Epithelial cell of esophagus (primary cell): ENCODE results near the gene TSHZ2.
"Not testable (repeated sequence)": the region's sequence is repeated elsewhere in the genome, so short reads cannot be mapped to it uniquely, and the experiment has no call there.

ENCODE experiments used
- DNase-seq: peaks from one replicate; pipeline ENCODE4 v3.0.0; 2010; ENCODE audit warnings: low read depth
- H3K4me3 ChIP-seq: 2 replicates; pipeline ENCODE4 v1.5.1; 2011; ENCODE audit warnings: mild to moderate bottlenecking, low read length, control low read depth
- TF ChIP-seq, protein P1 (sequence below): IDR thresholded peaks from 2 replicates; pipeline ENCODE4 v1.5.1; 2011; ENCODE audit warnings: low read depth, mild to moderate bottlenecking, low read length, control low read depth, inconsistent platforms; ENCODE audit not compliant: insufficient read depth; ENCODE audit errors: missing control alignments

Gene TSHZ2

DNA sequence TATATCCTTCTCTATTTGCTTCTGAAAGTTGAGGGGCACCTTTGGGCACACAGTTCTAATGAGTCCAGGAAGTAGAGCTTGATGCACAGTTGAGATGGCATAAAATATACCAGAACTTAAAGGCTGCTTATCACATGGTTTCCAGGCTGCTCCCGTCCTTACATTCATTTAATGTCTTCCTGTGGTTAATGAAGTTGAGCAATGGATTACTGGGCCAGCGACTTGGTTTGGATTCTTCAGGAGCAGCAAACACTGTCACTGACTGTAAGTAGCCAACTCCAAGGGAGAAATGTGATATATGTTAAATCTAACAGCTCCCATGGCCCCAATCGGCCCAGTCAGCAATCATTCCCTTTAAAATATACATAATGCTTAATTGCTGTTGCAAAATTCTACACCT is 9.0 kb upstream of the TSHZ2 start:
- no peak for DNase-seq
- H3K4me3 ChIP-seq: no peak overlapping the region
- TF ChIP-seq, protein P1, sequence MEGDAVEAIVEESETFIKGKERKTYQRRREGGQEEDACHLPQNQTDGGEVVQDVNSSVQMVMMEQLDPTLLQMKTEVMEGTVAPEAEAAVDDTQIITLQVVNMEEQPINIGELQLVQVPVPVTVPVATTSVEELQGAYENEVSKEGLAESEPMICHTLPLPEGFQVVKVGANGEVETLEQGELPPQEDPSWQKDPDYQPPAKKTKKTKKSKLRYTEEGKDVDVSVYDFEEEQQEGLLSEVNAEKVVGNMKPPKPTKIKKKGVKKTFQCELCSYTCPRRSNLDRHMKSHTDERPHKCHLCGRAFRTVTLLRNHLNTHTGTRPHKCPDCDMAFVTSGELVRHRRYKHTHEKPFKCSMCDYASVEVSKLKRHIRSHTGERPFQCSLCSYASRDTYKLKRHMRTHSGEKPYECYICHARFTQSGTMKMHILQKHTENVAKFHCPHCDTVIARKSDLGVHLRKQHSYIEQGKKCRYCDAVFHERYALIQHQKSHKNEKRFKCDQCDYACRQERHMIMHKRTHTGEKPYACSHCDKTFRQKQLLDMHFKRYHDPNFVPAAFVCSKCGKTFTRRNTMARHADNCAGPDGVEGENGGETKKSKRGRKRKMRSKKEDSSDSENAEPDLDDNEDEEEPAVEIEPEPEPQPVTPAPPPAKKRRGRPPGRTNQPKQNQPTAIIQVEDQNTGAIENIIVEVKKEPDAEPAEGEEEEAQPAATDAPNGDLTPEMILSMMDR: no peak

- DNase-seq: no peak
- no peak overlapping the region for H3K4me3 ChIP-seq
- TF ChIP-seq, protein P1: no peak
Observed at GRCh38 chr20:52964131-52964530, 8.0 kb upstream of the TSHZ2 start.

DNA sequence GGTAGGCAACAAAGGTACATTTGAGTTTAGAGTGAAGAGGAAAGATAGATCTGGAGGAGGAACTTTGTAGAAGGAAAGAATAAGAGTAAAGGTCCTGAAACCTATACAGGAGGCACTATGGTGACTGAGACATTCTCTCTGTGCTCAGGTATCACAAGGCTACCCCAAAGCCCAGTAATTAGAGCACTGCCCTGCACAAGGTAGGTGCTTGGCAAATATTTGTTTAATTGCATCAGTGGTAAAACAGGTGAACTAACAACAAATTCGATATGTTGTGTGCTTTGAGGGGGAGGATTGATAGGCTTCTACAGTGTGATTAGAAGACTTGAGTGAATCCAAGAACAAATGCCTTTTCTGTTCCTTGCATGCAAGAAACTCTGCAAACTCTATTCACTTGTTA is 6.8 kb upstream of the TSHZ2 start:
- no peak overlapping the region for H3K4me3 ChIP-seq
- no peak for DNase-seq
- TF ChIP-seq, protein P1: no peak

GRCh38 chr20:52965819-52966218 is 6.3 kb upstream of the TSHZ2 start:
- peak; percentile 91 for DNase-seq
- no peak overlapping the region for H3K4me3 ChIP-seq
- TF ChIP-seq, protein P1: no peak

- not testable (repeated sequence) for DNase-seq, H3K4me3 ChIP-seq
Observed at GRCh38 chr20:52966543-52966942, 5.6 kb upstream of the TSHZ2 start.

- H3K4me3 ChIP-seq: peak overlapping the region; percentile 73
- DNase-seq: no peak
- TF ChIP-seq, protein P1: no peak
Observed at GRCh38 chr20:52971498-52972189, 514 bp upstream of the TSHZ2 start.

DNA sequence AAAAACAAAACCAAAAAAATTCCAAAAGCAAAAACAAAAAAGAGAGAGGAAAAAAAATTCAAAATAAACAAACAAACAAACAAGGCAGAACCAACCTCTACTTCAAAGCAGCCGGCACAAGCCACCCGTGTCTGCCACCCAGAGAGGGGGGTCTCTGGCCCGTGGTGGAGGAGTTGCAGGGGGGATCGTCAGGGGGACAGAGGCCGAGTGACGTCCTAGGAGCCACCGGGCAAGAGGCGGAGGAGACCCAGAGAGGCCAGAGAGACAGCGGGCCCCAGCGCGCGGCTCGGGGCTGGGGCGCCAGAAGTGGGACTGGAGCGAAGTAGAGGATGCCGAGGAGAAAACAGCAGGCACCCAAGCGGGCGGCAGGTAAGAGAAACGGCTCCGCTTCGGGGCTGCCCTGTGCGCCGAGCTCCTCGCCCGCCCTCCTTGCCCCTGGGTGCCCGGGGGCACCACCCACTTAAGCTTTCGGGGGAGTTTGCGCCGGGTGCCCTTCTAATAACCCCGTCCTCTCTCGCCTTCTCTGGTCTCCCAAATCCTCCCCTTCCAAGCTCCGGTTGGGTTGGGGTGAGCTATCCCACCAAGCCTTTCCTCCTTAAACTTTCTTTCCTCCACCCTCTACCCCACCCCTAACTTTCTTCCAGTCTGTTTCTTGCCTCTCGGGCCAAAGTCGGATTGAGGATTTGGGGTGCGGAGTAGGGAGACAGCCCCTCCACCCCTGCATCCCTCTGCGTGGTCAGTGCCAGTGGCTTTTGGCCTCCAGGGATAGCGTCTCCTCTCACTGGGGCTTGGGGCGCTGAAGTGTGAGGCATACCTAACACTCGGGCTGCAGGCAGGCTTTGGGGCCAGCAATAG is 1.0 kb downstream of the TSHZ2 start:
- TF ChIP-seq, protein P1: no peak
- peak; percentile 35 for DNase-seq
- peak overlapping the region; percentile 73 for H3K4me3 ChIP-seq
